BJ (cell line): Measurements from ENCODE around the gene TEX54. TPM values are rescaled to one million over a fixed set of nuclear protein-coding genes. Genes with fewer than 3 reads are reported as not detected.

Experiments
- CTCF ChIA-PET: fragments of 350-600 bp; formaldehyde crosslinking; extraction: SDS; loops from one replicate; lab custom pipeline; 2021; ENCODE audit warnings: antibody characterized with exemption, inconsistent platforms; lab: Yijun Ruan, JAX
- POLR2A ChIA-PET: fragments of 300-600 bp; sonication (Branson Sonifier 250); formaldehyde crosslinking; extraction: SDS; loops from one replicate; lab custom pipeline; 2021; ENCODE audit warnings: antibody characterized with exemption; lab: Charles Lee
- DNase-seq: peaks from one replicate; pipeline ENCODE4 v3.0.0-alpha.2; 2011; ENCODE audit warnings: low read depth
- H3K27me3 ChIP-seq: 2 replicates; pipeline ENCODE4 v1.6.0; 2011; ENCODE audit warnings: low read length; ENCODE audit not compliant: control insufficient read depth, insufficient read depth
- H3K36me3 ChIP-seq: 2 replicates; pipeline ENCODE4 v1.5.1; 2011; ENCODE audit warnings: low read length; ENCODE audit not compliant: control insufficient read depth, insufficient read depth
- H3K4me3 ChIP-seq: 2 replicates; pipeline ENCODE4 v1.5.1; 2011; ENCODE audit warnings: low read depth, mild to moderate bottlenecking, control low read depth, low read length
- CTCF ChIP-seq: IDR thresholded peaks from 2 replicates; pipeline ENCODE4 v1.5.1; 2011; ENCODE audit warnings: low read depth, mild to moderate bottlenecking, control low read depth, inconsistent platforms, low read length, moderate library complexity; ENCODE audit not compliant: insufficient read depth
- polyA plus RNA-seq: library from polyadenylated mRNA; depleted of rRNA; stranded (reverse); fragments of >200 nt; gene quantifications from 2 replicates; pipeline ENCODE4 v1.2.3, GENCODE V29; 2011

The TEX54 gene
- polyA plus RNA-seq, 1 experiment, result not detected

GRCh38 chr11:62858201-62858600 is 25.6 kb upstream of the TEX54 start:
- H3K36me3 ChIP-seq, result peaks cover 5% of the 10 kb centered on the region
- no peaks in the 10 kb centered on the region for H3K27me3 ChIP-seq
- ChIA-PET CTCF (interaction anchor here (0.7 to 5.5 kb wide), 3 partner anchors 12 to 131 kb away, joined by 3 to 37 read pairs (median 3); partner anchors contain the start of genes HNRNPUL2 and TMEM179B), POLR2A (no interaction called here)
- no peak overlapping the region for H3K4me3 ChIP-seq
- TF ChIP-seq CTCF, result no peak
- DNase-seq, result no peak

GRCh38 chr11:62857541-62857982 is 24.9 kb upstream of the TEX54 start:
- DNase-seq, result no peak
- Histone ChIP-seq H3K36me3 (peaks cover 8% of the 10 kb centered on the region), H3K4me3 (no peak overlapping the region), H3K27me3 (no peaks in the 10 kb centered on the region)
- TF ChIP-seq CTCF, result no peak
- ChIA-PET CTCF (interaction anchor here (0.7 to 5.5 kb wide), 4 partner anchors 8 to 130 kb away, joined by 3 to 37 read pairs (median 6); partner anchors contain the start of genes HNRNPUL2 and TMEM179B), POLR2A (interaction anchor here (0.6 kb wide), 2 partner anchors 661 to 892 kb away, joined by 3 to 10 read pairs; no protein-coding TSS in a partner anchor)

- Histone ChIP-seq H3K36me3 (peaks cover 11% of the 10 kb centered on the region), H3K4me3 (peak overlapping the region; percentile 67), H3K27me3 (no peaks in the 10 kb centered on the region)
- TF ChIP-seq CTCF, result no peak
- DNase-seq, result no peak
- ChIA-PET CTCF (interaction anchor here (0.6 to 5.5 kb wide), 8 partner anchors 9 to 70 kb away, joined by 3 to 37 read pairs (median 4); partner anchors contain the start of genes SLC3A2 and TMEM179B), POLR2A (interaction anchor here (0.5 to 3.1 kb wide), 3 partner anchors 15 to 34 kb away, joined by 4 to 22 read pairs (median 20); no protein-coding TSS in a partner anchor)
These were observed 23.8 kb upstream of the TEX54 start for GRCh38 chr11:62856333-62856895.

- peak; percentile 86 for DNase-seq
- Histone ChIP-seq H3K36me3 (peaks cover 11% of the 10 kb centered on the region), H3K4me3 (peak overlapping the region; percentile 67), H3K27me3 (no peaks in the 10 kb centered on the region)
- ChIA-PET POLR2A (interaction anchor here (0.5 to 3.1 kb wide), 6 partner anchors 15 to 1902 kb away, joined by 3 to 22 read pairs (median 6); partner anchors contain the start of genes HNRNPUL2 and LRRN4CL), CTCF (interaction anchor here (0.6 to 5.5 kb wide), 8 partner anchors 9 to 69 kb away, joined by 3 to 37 read pairs (median 4); partner anchors contain the start of genes SLC3A2 and TMEM179B)
- no peak for TF ChIP-seq CTCF
These were observed 23.1 kb upstream of the TEX54 start for GRCh38 chr11:62855571-62856332.
